A172 (cell line): ENCODE measurements around the gene NREP. TPM values are rescaled to one million over a fixed set of nuclear protein-coding genes. Genes with fewer than 3 reads are reported as not detected.
A peak's percentile ranks its signal among the peaks of the same experiment; 100 is the strongest.

Experiments
- DNase-seq: peaks from one replicate; pipeline ENCODE4 v3.0.0-alpha.2; 2015; ENCODE audit warnings: low spot score
- total RNA-seq: library from RNA; depleted of rRNA; stranded (reverse); fragments of >200 nt; shearing (Covaris generic); gene quantifications from 2 replicates; pipeline ENCODE4 v1.2.3, GENCODE V29; 2014; rRNA removed

Gene NREP
- total RNA-seq, 1 experiment from 2014 or later: 22.3 TPM

DNA sequence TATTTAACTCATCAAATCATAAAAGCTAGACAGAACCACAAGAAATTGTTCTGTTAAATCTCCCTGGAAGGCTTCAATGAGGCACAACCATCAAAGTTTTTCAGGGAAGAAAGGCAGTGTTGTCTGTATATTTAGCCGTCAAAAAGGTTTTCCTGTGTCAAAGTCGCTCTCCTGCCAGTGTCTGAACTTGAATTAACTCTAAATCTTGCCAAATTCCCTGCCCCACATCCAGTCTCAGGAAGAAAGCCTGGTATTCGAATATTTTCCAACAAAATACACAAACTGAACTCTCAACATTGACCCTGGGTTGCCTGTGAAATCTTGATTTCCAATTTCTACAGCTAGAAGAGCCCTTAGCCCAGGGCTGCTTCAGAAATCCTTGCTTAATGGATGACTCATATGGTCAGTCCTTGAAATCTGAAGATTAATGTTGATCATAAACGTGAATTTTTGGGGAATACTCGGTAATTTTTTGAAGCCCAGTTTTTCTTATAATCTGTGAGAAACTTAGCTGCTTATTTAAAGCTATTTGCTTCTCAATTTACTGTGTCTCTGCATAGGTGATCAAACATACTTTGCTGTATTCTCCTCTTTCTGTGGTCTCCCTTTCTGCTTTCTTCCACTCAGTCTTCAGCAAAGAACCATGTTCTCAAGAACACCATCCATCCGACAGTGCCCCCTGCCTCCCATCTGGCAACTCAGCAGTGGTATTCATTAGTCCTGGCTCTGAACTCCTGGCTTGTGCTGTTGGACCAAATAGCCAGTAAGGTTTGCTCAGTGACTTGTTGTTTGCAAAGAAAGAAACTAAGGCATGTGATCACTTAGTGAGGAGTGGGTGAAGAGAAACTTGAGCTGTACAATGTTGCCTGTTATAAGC, 58.9 kb downstream of the NREP start:
- no peak for DNase-seq

GRCh38 chr5:111697215-111697614, 59.8 kb downstream of the NREP start:
- DNase-seq: no peak

DNA sequence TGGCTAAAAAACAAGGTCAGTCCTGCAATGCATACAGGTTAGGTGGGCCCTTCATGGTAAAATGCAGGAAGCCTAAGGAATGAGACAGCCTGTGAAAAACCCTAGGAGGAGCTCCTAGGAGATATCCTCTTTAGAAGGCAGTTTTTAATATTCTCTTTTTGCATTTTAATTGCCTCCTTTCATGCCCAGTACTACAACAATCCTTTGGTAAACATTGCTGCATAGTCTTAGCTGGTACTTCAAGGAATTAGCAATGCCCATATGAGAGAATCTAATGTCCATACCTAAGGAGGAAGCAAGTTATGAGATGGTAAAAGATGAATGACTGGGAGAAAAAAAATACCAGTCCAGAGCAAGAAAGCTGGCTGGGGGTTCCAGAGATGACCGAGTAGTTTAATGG, 61.0 kb downstream of the NREP start:
- no peak for DNase-seq

DNA sequence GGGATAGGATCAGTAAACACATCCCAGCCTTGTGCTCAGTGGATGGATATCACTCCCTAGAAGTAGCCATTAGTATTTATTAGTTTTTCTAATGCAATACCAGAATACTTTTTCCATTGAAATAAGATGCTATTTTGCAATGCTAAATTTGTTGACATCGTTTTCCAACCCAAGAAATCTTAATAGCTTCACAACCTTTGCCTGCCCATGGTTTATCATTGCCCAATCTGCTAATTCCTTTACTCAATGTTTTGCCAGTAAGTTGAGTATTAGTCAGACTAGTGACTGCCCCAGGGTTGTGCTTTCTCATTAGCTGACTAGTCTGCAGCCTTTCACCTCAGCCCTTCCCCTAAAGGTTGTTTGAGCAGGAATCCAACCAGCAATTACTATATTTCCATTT, 62.9 kb downstream of the NREP start:
- no peak for DNase-seq

DNA sequence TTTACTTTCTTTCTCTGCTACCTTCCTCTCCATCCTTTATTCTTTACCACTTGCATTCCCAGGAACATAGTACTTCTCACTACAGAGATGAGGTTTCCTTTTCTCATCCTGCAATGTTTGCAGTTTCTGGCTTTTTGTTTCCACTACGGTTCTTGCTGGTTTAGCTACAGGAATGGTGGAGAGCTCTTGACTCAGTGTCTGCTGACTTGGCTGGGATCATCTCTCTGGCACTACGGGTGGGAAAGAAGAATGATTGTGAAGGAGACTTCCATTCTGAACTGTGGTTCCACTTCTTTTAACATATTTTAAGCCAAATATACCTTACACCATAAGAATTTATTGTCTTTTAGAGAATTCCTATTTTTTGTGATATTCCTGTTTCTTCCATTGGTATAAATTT, 65.1 kb downstream of the NREP start:
- DNase-seq: no peak

DNA sequence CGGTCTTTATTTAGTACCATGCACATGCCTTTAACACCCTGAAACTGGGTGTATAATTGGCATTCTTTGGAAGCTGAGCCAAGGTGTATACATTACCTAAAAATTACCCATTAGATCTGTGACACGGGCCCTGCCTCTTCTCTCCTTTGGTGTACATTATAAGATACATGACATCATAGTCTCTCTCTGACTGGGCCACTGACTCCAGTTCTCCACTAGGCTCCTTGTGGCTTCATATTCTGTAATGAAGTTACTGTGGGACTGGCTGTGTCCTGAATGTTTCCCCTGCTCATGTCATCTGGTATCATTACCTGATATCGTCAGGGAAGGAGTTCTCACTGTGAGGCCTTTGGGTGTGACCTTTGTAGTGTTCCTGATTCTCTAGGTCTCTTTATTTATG, 65.5 kb downstream of the NREP start:
- no peak for DNase-seq

DNA sequence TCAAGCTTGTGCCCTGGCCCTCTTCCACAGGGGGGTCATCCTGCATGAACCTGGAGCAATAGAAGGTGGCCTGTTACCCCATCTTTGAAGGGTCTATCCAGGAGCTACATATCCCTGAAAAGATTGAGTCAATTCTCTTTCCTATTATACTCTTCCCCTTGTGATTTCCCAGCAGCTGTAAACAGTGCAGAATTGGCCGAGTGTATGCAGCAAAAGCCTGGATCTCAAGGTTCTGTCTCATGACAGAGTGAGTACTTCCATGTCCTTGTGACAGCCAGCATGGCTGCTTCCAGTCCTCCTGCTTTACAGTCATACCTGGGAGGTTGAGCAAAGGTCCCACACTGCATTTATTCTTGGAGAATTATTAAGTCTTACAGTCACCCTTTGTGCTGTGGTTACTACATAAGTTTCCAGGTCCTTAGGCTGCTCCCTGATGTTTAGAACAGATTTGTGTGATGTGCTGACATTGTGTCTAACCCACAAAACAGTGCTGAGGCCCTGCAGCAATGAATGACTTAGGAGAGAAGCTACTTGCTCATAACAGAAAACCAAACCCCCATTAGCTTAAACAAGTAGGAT, 67.5 kb downstream of the NREP start:
- DNase-seq: no peak

DNA sequence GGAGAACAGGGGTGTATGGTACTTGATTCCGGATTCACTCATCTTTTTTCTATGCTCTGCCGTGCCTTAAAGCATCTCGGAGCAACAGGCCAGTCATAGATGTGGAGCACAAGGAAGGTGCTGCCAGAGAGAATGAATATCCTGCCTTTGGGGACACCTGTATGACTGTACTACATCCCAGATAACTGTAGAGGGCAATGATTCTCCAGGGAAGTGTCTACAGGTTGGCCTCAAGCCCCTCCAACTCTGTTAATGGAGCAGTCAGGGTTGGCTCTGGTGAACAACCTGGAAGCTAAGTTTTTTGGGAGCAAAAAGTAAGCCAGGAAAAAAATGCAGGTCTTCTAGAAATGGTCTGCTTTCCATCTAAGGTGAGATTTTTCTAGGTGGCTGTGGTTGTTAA, 71.0 kb downstream of the NREP start:
- DNase-seq: no peak

GRCh38 chr5:111682641-111683040, 74.4 kb downstream of the NREP start:
- DNase-seq: no peak

DNA sequence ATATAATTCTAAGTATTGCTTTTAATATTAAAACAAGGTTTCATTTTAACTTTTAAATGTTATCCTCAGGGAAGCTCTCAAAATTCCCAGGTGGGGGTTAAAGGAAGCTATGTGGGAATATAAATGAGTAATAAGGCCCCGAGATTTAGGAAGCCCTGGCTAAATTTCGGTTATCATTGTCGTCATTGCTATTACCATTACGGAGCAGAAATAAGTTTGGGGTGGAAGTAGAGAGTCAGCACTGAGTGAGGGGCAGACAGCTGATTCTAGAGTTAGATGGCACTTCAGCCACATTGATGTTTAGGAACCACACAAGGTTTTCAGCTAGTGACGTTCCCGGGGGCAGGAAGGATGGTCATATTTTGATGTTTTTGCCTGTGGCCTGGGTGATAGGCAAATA, 74.9 kb downstream of the NREP start:
- DNase-seq: no peak

GRCh38 chr5:111681414-111682120, 75.4 kb downstream of the NREP start:
- DNase-seq: no peak

DNA sequence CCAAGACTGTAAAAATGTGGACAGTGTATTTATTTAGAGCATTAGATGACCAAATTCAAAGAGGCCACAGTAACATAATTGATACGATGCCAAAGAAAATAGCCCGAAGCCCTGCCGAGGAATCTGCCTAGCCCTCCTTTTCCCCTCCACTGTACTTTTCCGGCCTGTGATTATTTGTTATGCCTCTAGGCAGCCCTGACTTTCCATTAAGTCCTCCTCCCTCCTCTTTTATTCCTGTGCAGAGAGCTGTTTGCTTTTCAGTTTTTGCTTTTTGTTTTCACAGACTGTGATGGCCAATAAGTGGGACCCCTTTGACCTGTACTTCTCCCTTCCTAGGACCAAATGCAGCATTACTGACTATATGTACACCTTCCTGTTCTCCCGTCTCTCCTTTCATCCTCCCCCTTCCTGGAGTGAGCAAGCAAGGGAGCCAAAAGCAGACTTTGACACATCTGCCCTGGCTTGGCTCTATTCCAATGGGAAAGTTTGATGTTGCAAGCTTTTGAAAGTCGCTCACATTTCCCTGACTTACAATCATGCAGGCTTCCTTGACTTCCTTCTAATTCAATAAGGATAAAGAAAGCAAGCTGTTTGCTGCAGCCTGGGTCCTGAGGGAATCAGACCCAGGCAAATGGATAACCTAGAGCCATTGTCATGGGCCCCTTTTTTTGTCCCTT, 76.1 kb downstream of the NREP start:
- peak; percentile 79 for DNase-seq

DNA sequence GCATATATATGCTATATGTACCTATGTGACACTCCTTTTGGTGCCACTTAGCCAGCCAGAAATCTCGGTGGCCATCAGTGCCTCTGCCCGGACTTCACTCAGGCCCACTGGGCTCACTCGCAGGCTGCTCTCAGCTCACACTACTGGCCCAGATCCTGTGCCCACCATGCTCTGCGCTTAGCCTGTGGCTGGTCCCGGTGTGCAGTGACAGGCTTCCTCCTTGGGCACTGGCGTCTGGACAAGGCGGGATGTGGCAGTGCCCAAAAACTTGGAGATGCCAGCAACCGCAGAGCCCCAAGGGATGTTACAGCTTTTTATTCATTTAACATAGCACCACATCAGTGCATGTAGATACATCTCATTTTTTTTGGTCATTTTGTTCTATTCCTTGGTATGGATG, 77.4 kb downstream of the NREP start:
- DNase-seq: no peak

Other genes starting within 250 kb of the NREP start
- 30.4 and 36.9 TPM in 2 replicates for gene STARD4, start 244.7 kb downstream of the NREP start, total RNA-seq